Tibial artery (tissue), 4 donors: ENCODE measurements around the gene NFE2L2.

Source experiments
- DNase-seq, 2 donors: peaks; one replicate each; pipeline ENCODE4 v3.0.0-alpha.2; 2019
- H3K27ac ChIP-seq, 2 donors: fragments of 200-600 bp; sonication (generic) in 1 of 2; 1 replicate in 1 of 2; 2 replicates in 1 of 2; pipeline ENCODE4 v1.5.1; 2018 to 2019; ENCODE audit warnings: mild to moderate bottlenecking in 1 of 2
- H3K27me3 ChIP-seq, 2 donors: fragments of 200-600 bp; sonication (generic) in 1 of 2; one replicate each; pipeline versions ENCODE4 v1.5.1 to v1.6.0; 2016 to 2019
- H3K36me3 ChIP-seq, 3 donors: fragments of 200-600 bp; sonication (generic) in 2 of 3; one replicate each; pipeline ENCODE4 v1.5.1; 2016 to 2019; ENCODE audit warnings: mild to moderate bottlenecking in 2 of 3
- H3K4me1 ChIP-seq, 4 donors: fragments of 200-600 bp; sonication (generic) in 2 of 4; 1 replicate in 3 of 4; 2 replicates in 1 of 4; pipeline ENCODE4 v1.5.1; 2016 to 2019
- H3K4me3 ChIP-seq, 2 donors: fragments of 200-600 bp; sonication (generic) in 1 of 2; 1 replicate in 1 of 2; 2 replicates in 1 of 2; pipeline ENCODE4 v1.5.1; 2018 to 2019; ENCODE audit warnings: mild to moderate bottlenecking in 2 of 2
- H3K9me3 ChIP-seq, 3 donors: fragments of 200-600 bp; sonication (generic) in 1 of 3; one replicate each; pipeline ENCODE4 v1.5.1; 2016 to 2019
- intact Hi-C: fragments of 100-400 bp; cut with DNase I; formaldehyde crosslinking; loops from one replicate; pipeline ENCODE4 v1.15.0; 2023; ENCODE audit warnings: low total_unique reads
- TF ChIP-seq, protein P1 (sequence below), 2 experiments: fragments of 200-600 bp in 1 of 2; fragments of 450-650 bp in 1 of 2; IDR thresholded peaks; one replicate each; pipeline ENCODE4 v1.5.1; 2017 to 2019; ENCODE audit warnings: antibody characterized with exemption in 2 of 2, mild to moderate bottlenecking in 1 of 2, moderate library complexity in 1 of 2

Gene NFE2L2

DNA sequence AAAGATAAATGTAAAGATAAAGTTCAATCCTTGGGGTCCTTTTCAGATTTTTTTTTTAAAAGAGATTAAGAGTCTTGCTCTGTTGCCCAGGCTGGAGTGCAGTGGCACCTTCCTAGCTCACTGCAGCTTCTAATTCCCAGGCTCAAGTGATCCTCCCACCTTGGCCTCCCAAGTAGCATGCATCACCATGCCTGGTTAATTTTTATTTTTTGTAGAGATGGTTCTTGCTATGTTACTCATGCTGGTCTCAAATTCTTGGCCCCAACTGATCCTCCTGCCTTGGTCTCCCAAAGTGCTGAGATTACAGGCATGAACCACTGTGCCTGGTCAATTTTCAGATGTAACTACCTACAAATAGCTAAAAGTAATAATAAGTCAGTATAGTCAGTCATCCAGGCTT lies 21.1 kb downstream of the NFE2L2 start:
- no peaks in the 10 kb centered on the region for H3K27me3 ChIP-seq
- no peak overlapping the region for H3K4me3 ChIP-seq
- H3K9me3 ChIP-seq, result no peaks in the 10 kb centered on the region
- intact Hi-C loops, result no loop called here
- peak overlapping the region; percentile 64 to 78 for H3K27ac ChIP-seq
- DNase-seq, result no peak
- TF ChIP-seq, protein P1, sequence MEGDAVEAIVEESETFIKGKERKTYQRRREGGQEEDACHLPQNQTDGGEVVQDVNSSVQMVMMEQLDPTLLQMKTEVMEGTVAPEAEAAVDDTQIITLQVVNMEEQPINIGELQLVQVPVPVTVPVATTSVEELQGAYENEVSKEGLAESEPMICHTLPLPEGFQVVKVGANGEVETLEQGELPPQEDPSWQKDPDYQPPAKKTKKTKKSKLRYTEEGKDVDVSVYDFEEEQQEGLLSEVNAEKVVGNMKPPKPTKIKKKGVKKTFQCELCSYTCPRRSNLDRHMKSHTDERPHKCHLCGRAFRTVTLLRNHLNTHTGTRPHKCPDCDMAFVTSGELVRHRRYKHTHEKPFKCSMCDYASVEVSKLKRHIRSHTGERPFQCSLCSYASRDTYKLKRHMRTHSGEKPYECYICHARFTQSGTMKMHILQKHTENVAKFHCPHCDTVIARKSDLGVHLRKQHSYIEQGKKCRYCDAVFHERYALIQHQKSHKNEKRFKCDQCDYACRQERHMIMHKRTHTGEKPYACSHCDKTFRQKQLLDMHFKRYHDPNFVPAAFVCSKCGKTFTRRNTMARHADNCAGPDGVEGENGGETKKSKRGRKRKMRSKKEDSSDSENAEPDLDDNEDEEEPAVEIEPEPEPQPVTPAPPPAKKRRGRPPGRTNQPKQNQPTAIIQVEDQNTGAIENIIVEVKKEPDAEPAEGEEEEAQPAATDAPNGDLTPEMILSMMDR (IDR thresholded peaks at IDR 0.05), result no peak
- H3K4me1 ChIP-seq, result peaks cover 8 to 98% (median 79%) of the 10 kb centered on the region in 4 donors
- H3K36me3 ChIP-seq, result no peaks in the 10 kb centered on the region

DNA sequence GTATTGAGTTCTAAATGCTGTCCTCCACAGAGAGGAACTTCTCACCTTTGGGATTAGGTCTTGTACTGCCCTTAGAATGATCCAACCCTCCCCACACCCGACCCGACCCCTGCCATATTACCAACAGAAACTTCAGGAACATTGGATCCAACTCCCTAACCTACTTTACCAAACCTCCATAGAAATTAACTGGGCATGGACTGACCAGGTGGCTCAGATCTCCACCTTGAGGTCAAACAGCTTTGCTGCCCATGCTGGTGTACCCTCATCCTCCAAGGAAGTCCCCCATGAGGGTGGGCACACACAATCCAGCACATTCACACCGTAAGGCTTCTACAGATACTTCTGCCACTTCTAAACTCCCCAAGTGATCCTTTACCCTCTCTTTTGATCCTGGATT lies 21.5 kb downstream of the NFE2L2 start:
- intact Hi-C loops, result no loop called here
- Histone ChIP-seq H3K27ac (peak overlapping the region; percentile 64 to 78), H3K36me3 (no peaks in the 10 kb centered on the region), H3K4me1 (peaks cover 8 to 98% (median 80%) of the 10 kb centered on the region in 4 donors), H3K4me3 (peak overlapping the region in 1 of 2 donors; percentile 13), H3K27me3 (no peaks in the 10 kb centered on the region), H3K9me3 (no peaks in the 10 kb centered on the region)
- TF ChIP-seq, protein P1 (IDR thresholded peaks at IDR 0.05), result no peak
- DNase-seq, result no peak

DNA sequence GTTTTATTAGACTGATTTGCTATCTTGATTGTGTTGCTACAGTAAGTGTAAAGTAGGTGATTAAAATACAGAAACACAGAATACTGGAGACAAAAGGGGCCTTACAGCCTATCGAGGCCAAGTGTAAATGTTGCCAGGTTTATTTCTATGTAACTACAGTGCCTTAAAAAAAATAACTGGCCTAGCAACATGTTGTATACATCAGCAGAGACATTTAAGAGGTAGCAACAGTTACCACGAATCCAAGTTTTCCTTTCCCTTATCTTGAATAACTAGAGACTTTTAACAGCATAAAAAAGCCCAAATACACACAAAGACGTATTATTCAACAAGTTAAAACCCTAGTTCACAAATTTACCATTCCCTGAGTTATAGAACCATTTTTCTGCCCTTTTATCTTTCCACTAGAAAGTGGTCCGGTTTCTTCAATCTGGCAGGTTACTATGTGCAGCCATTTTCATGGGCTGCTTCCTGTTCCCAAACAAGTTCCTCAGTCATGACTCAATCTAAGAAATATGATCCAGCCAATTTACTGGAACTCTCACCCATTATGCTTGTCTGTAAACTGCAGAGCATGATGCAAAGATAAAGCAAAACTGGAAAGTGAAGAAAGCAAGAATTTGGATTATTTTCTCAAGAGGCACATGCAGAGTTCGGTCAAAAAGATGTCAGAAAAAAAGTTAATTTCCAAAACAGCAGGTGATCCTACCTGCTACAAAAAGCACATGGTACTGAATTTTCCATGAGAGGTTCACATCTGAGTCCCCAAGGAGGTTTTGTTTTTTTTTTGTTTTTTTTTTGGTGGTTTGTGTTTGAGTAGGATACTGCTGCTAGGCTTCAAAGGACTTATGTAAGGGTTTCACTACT lies 22.2 kb downstream of the NFE2L2 start:
- no peak for DNase-seq
- Histone ChIP-seq H3K4me1 (peaks cover 8 to 98% (median 82%) of the 10 kb centered on the region in 4 donors), H3K36me3 (no peaks in the 10 kb centered on the region), H3K4me3 (peak overlapping the region; percentile 16 to 24), H3K27me3 (no peaks in the 10 kb centered on the region), H3K27ac (peak overlapping the region; percentile 64 to 78), H3K9me3 (no peaks in the 10 kb centered on the region)
- intact Hi-C loops, result no loop called here
- TF ChIP-seq, protein P1 (IDR thresholded peaks at IDR 0.05), result no peak

DNA sequence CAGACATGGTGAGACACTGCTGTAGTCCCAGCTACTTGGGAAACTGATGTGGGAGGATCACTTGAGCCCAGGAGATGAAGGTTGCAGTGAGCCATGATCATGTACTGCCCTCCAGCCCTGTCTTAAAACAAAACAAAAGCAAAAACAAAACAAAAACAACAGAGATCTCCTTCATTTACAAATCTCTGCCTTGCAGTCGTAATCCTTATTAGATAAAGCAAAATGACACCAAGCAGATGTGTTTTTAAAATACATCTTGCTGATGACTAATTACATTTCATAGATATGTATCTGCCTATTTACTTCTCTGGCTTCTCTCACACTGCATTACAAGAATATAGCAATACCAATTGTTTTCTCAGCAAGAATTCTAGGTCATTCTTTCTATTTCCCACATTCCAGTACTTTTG lies 22.8 kb downstream of the NFE2L2 start:
- peaks cover 8 to 98% (median 82%) of the 10 kb centered on the region in 4 donors for H3K4me1 ChIP-seq
- H3K4me3 ChIP-seq, result peak overlapping the region; percentile 16 to 24
- intact Hi-C loops, result no loop called here
- no peaks in the 10 kb centered on the region for H3K9me3 ChIP-seq
- TF ChIP-seq, protein P1 (IDR thresholded peaks at IDR 0.05), result no peak
- H3K27me3 ChIP-seq, result no peaks in the 10 kb centered on the region
- H3K27ac ChIP-seq, result peak overlapping the region; percentile 64 to 78
- DNase-seq, result no peak
- H3K36me3 ChIP-seq, result no peaks in the 10 kb centered on the region

DNA sequence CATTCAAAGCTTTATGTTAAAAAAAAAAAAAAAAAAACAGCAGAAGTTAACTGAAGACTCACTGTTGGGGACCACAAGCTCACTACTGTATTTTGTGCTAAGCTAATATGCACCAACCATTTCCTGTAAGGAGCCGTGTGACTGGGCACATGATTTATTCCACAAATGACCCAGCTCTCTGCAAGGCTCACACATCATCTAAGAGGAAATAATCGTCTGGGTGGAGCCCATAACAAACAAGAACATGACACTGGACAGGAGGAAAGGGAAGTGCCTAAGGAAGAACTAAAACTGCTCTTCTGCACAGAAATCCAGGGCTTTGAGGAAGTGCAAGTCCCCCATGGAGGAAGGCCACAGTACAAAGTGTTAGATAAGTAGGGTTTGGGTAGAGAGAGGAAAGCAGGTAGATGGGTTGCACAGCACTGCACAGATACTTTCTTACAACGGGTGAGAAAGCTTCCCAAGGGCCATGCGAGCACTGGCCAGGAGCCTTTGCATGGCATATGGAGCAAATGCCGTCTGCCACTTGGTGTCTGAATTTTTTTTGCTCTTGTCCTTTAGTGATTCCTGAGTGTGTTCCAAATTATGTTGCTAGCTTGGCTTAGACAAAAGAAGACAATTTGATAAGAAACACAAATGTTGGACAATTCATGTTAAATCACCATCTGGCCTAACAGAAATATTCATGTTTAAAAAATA lies 24.4 kb downstream of the NFE2L2 start:
- peak in 1 of 2 donors; percentile 81 for DNase-seq
- H3K36me3 ChIP-seq, result no peaks in the 10 kb centered on the region
- H3K27ac ChIP-seq, result peak overlapping the region; percentile 64 to 78
- no peaks in the 10 kb centered on the region for H3K9me3 ChIP-seq
- H3K4me3 ChIP-seq, result peak overlapping the region in 1 of 2 donors; percentile 12
- H3K4me1 ChIP-seq, result peaks cover 4 to 98% (median 75%) of the 10 kb centered on the region in 4 donors
- intact Hi-C loops, result no loop called here
- TF ChIP-seq, protein P1 (IDR thresholded peaks at IDR 0.05), result no peak
- H3K27me3 ChIP-seq, result no peaks in the 10 kb centered on the region
